Activated gamma-delta T cell treated with anti-CD3 and anti-CD28 coated beads, Interleukin-2, amount 50 U/mL, for 16 hours (primary cell): ENCODE data around the gene FIZ1.

Experiments
- DNase-seq: peaks from one replicate; pipeline ENCODE4 v3.0.0-alpha.2; 2020; ENCODE audit warnings: low read depth

FIZ1 gene

DNA sequence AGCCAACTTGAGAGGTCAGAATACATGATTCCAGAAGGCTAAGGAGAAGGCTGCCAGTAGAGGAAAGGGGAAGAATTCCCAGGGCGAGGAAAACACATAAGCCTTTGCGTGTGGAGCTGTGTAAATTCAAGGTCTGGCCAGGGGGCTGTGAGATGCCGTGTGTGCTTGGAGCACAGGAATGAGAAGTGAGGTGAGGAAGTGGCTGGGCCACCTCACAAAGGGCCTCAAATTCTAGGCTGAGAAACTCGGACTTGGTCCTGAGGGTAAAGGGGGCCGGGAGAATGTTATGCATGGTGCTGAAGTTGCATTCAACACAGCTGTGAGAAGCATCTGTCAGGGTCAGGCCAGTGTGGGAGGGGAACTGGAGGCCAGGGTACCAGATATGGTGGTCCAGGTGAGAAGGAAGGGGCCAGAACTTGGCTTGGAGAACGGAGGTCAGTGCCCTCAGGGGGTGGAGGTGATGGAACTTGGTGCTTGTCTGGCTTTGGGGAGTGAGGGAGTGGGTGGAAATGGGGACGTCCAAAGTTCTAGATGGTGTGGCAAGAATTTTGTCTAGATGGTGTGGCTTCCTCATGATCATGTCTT, 36.6 kb upstream of the FIZ1 start:
- no peak for DNase-seq

GRCh38 chr19:55635334-55635717, 36.0 kb upstream of the FIZ1 start:
- DNase-seq, result no peak

DNA sequence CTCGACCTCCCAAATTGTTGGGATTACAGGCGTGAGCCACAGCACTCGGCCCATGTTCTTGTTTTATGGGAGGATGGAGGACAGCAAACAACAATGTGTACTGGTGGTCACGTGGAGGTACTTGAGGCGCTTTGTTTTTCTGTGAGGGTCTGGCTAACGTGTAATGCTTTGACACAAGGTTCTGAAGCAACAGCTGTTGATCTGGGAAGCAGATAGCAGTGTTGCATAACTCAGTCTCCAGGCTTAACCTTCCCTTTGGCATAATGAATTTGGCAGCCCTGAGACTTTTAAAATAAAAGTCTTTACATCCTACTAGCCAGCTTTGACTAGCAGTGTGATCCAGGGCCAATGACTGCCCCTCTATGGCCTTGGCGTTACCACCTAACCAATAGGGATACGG, 34.5 kb upstream of the FIZ1 start:
- no peak for DNase-seq

- peak; percentile 91 for DNase-seq
Observed at GRCh38 chr19:55632463-55632834, 33.1 kb upstream of the FIZ1 start.

DNA sequence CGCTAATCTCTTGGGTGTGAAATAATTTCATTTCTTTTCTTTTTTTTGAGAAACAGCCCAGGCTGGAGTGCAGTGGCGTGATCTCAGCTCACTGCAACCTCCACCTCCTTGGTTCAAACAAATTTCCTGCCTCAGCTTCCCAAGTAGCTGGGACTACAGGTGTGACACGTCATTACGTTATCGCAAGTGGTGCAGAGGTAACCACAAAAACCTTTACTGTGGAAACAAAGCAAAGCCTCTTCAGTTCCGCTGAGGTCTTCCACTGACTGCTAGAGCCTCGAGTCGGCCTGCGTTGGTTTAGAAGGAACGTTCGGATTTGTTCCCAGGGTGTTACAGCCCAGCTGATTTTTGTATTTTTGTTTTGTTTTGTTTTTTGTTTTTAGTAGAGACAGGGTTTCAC, 27.0 kb upstream of the FIZ1 start:
- peak; percentile 36 for DNase-seq

DNA sequence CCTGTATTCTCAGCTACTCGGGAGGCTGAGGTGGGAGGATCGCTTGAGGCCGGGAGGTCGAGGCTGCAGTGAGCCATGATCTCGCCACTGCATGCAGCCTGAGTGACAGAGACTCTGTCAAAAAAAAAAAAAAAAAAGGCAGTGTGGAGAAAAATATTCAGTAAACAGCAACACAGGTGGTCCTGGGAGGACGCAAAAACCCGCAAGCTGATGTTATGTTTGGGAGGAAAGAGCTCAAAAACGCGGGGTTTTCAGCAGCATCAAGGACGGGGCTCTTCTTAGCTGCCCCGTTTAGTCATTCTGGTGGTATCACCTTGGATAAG, 25.6 kb upstream of the FIZ1 start:
- DNase-seq, result no peak

GRCh38 chr19:55624109-55625003, 25.0 kb upstream of the FIZ1 start, which contains the start of gene ZNF784:
TSS of gene ZNF784 (minus strand) at chr19:55624566. CDS start at chr19:55624561, 5 bp downstream.
- peak; percentile 91 for DNase-seq

- no peak for DNase-seq
Observed at GRCh38 chr19:55623561-55623960, 24.2 kb upstream of the FIZ1 start.

DNA sequence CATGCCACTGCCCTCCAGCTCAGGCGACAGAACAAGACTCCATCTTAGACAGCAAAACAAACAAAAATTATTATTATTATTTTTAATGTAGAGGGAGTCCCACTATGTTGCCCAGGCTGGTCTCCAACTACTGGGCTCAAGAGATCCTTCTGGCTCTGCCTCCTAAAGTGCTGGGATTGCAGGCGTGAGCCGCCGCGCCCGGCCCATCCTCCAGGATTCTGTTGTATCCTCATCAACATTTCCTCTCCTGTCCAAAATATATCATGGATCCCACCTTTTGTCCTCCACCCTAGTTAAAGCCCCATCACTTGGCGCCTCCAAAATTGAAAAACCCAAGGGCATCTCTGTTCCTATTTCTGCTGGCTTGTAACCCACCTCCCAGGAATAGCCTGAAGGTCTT, 23.8 kb upstream of the FIZ1 start:
- no peak for DNase-seq

- no peak for DNase-seq
Observed at GRCh38 chr19:55622242-55622969, 23.1 kb upstream of the FIZ1 start.

- DNase-seq, result no peak
Observed at GRCh38 chr19:55621673-55622231, 22.4 kb upstream of the FIZ1 start.

DNA sequence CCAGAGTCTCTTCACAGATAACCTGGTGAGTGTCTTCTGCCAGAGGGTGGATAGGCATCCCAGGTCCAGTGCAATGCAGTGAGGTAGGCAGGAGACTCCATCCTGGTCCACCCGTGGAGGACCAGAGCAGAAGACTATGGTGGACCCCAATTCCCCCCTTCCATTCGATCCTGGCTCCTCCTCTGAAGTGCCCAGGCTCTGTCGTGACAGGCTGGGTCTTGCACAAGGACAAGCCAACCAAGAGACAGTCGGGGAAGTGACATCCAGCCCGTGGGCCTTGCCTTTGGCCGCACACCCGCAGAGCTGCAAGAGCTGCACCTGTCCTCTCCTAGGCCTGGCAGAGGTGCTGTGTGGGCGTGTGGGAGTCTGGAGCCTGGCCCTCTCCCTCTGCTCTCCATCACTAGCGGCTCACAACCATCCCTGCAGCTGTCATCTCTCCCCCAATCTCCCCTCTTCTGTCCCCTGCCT, 21.9 kb upstream of the FIZ1 start:
- no peak for DNase-seq

DNA sequence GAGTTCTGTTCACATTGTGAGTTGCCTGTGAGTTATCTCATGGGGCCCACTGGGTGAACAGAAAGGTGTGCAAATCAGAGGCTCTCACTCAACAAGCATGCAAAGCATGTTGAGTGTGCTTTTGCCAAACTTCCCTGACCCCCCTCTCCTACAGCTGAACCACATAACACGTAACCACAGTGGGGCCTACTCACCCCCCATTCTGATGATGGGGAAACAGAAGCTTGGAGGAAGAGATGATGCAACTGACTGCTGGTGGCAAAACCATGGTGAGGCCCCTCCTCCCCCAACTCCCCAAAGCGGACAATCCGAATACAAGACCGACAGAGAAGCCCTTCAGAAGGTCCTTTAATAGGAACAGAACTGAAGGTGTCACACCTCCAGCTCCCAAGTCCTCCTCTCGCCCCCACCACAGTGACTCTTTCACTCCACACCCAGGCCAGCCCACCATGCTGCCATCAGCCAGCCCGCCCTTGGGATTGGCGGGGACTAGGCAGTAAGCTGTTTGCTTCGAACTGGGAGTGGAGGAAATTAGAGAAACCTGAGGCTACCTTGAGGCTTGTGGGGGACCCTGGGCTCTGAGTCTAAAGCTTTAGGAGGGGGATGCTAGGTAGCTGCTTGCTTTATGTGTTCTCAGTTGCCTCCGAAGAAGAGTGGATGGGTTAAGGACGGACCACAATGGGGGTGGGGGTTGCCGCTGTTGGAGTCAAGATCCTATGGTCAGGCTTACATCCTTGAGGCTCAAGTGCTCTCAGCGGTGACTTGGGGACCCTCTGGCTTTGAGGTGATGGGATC, 21.3 kb upstream of the FIZ1 start:
- DNase-seq, result no peak

GRCh38 chr19:55619286-55619685, 20.0 kb upstream of the FIZ1 start:
- DNase-seq, result no peak

DNA sequence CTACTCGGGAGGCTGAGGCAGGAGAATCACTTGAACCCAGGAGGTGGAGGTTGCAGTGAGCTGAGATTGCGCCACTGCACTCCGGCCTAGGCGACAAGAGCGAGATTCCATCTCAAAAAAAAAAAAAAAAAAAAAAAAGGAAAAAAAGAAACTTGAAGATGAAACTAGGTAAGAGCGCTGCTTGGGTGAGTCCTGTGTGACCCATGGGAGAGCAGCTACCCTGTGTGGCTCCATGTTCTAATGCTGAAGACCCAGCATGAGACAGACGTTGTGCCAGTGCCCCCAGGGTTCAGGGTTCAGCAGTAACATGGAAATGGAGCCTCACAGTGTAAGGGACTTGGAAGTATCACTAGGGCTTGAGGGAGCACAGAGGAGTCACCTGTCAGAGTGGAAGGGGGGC, 19.1 kb upstream of the FIZ1 start:
- no peak for DNase-seq

DNA sequence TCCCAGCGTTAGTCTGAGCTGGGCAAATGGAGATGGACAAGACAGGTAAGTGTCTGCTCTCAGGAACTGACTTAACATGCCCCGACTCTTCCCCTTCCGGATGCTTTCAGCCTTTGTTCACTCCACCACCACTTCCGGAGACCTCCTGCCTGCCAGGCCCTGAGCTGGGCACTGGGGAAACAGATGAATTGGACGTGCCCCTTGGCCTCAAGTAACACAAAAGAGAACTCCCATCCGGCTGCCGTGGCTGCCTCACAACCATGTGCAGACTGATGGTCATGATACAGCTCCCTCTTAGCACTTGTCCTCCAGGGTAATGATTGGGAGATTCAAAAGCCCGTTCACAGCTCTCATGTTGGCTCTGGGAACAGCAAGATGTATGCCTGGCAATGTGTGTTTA, 18.1 kb upstream of the FIZ1 start:
- no peak for DNase-seq

DNA sequence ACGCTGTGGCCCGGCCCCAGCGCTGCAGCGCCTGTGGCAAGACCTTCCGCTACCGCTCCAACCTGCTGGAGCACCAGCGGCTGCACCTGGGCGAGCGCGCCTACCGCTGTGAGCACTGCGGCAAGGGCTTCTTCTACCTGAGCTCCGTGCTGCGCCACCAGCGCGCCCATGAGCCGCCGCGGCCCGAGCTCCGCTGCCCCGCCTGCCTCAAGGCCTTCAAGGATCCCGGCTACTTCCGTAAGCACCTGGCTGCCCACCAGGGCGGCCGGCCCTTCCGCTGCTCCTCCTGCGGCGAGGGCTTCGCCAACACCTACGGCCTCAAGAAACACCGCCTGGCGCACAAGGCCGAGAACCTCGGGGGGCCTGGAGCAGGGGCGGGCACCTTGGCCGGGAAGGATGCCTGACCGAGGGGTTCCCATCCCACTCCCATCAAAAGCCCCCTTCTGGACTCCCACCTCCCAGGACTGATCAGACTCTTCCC, 17.1 kb upstream of the FIZ1 start:
- no peak for DNase-seq

DNA sequence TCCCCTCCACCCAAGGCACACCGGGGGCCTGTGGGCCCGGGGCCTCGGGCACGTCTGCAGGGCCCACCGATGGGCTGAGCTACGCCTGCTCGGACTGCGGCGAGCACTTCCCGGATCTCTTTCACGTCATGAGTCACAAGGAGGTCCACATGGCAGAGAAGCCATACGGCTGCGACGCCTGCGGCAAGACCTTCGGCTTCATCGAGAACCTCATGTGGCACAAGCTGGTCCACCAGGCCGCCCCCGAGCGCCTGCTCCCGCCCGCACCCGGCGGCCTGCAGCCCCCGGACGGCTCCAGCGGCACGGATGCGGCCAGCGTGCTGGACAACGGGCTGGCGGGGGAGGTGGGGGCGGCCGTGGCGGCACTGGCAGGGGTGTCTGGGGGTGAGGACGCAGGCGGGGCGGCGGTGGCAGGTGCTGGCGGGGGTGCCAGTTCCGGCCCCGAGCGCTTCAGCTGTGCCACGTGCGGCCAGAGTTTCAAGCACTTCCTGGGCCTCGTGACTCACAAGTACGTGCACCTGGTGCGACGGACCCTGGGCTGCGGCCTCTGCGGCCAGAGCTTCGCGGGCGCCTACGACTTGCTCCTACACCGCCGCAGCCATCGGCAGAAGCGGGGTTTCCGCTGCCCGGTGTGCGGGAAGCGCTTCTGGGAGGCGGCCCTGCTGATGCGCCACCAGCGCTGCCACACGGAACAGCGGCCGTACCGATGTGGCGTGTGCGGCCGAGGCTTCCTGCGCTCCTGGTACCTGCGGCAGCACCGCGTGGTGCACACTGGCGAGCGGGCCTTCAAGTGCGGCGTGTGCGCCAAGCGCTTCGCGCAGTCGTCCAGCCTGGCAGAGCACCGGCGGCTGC, 16.5 kb upstream of the FIZ1 start:
- DNase-seq, result no peak

GRCh38 chr19:55614711-55615542, 15.6 kb upstream of the FIZ1 start:
- DNase-seq, result no peak
